GM06990 (cell line): Measurements from ENCODE around the gene TICAM1.
A peak's percentile ranks its signal among the peaks of the same experiment; 100 is the strongest.
"Not testable (repeated sequence)": the region's sequence is repeated elsewhere in the genome, so short reads cannot be mapped to it uniquely, and the experiment has no call there.

ENCODE experiments used
- DNase-seq: peaks from one replicate; pipeline ENCODE4 v3.0.0-alpha.2; 2011; ENCODE audit not compliant: insufficient read length; ENCODE audit errors: extremely low read depth
- H3K27me3 ChIP-seq: replicated peaks from 2 replicates; pipeline ENCODE4 v1.6.0; 2011; ENCODE audit warnings: low read length; ENCODE audit not compliant: control insufficient read depth, insufficient read depth
- H3K36me3 ChIP-seq: 2 replicates; pipeline ENCODE4 v1.5.1; 2011; ENCODE audit warnings: low read length; ENCODE audit not compliant: control insufficient read depth, insufficient read depth
- H3K4me3 ChIP-seq: replicated peaks from 2 replicates; pipeline ENCODE4 v1.5.1; 2011; ENCODE audit warnings: low read depth, mild to moderate bottlenecking, control low read depth, low read length
- CTCF ChIP-seq: IDR thresholded peaks from 2 replicates; pipeline ENCODE4 v1.5.1; 2011; ENCODE audit warnings: low read length, control low read depth, mild to moderate bottlenecking, inconsistent platforms; ENCODE audit not compliant: insufficient read depth, poor library complexity, severe bottlenecking

The TICAM1 gene

GRCh38 chr19:4811328-4812131, 20.0 kb downstream of the TICAM1 start:
- TF ChIP-seq CTCF: peak; percentile 98
- peak; percentile 79 for DNase-seq

GRCh38 chr19:4807188-4807587, 24.3 kb downstream of the TICAM1 start:
- Histone ChIP-seq H3K36me3 (no peaks in the 10 kb centered on the region), H3K4me3 (no peak overlapping the region), H3K27me3 (no peaks in the 10 kb centered on the region)
- TF ChIP-seq CTCF: no peak
- no peak for DNase-seq

More at GRCh38 chr19:4811328-4812131, 20.0 kb downstream of the TICAM1 start:
- H3K27me3 ChIP-seq: no peaks in the 10 kb centered on the region
- peaks cover 7% of the 10 kb centered on the region for H3K36me3 ChIP-seq
- H3K4me3 ChIP-seq: no peak overlapping the region

- no peak overlapping the region for H3K4me3 ChIP-seq
- no peak for TF ChIP-seq CTCF
- no peaks in the 10 kb centered on the region for H3K27me3 ChIP-seq
- no peaks in the 10 kb centered on the region for H3K36me3 ChIP-seq
- no peak for DNase-seq
These were observed 25.1 kb downstream of the TICAM1 start for GRCh38 chr19:4806384-4806783.

GRCh38 chr19:4805140-4805539, 26.4 kb downstream of the TICAM1 start:
- not testable (repeated sequence) for H3K36me3 ChIP-seq, H3K27me3 ChIP-seq, DNase-seq, H3K4me3 ChIP-seq

- Histone ChIP-seq H3K27me3 (no peaks in the 10 kb centered on the region), H3K36me3 (no peaks in the 10 kb centered on the region), H3K4me3 (no peak overlapping the region)
- peak; percentile 96 for TF ChIP-seq CTCF
- DNase-seq: peak; percentile 58
These were observed 27.5 kb downstream of the TICAM1 start for GRCh38 chr19:4803736-4804695.

- no peak for TF ChIP-seq CTCF
- no peaks in the 10 kb centered on the region for H3K36me3 ChIP-seq
- H3K4me3 ChIP-seq: no peak overlapping the region
- no peak for DNase-seq
- no peaks in the 10 kb centered on the region for H3K27me3 ChIP-seq
These were observed 28.8 kb downstream of the TICAM1 start for GRCh38 chr19:4802711-4803110.
